H7 (cell line): ENCODE measurements around the gene COPZ2. TPM values are rescaled to one million over a fixed set of nuclear protein-coding genes. Genes with fewer than 3 reads are reported as not detected.
"Not testable (repeated sequence)": the region's sequence is repeated elsewhere in the genome, so short reads cannot be mapped to it uniquely, and the experiment has no call there.

Source experiments
- DNase-seq: peaks from one replicate; pipeline ENCODE4 v3.0.0; 2012
- H3K27me3 ChIP-seq: 2 replicates; pipeline ENCODE4 v1.6.0; 2011; ENCODE audit warnings: mild to moderate bottlenecking, low read length; ENCODE audit not compliant: control insufficient read depth, insufficient read depth
- H3K36me3 ChIP-seq: replicated peaks from 2 replicates; pipeline ENCODE4 v1.5.1; 2011; ENCODE audit warnings: low read length; ENCODE audit not compliant: control insufficient read depth, insufficient read depth
- H3K4me3 ChIP-seq: 2 replicates; pipeline ENCODE4 v1.5.1; 2011; ENCODE audit warnings: low read depth, mild to moderate bottlenecking, control low read depth, low read length, moderate library complexity; ENCODE audit not compliant: insufficient read depth
- total RNA-seq: library from RNA; depleted of rRNA; stranded (reverse); fragments of >200 nt; shearing (Covaris generic); gene quantifications from 2 replicates; pipeline ENCODE4 v1.2.3, GENCODE V29; 2014

The COPZ2 gene
- total RNA-seq, 1 experiment from 2014 or later, result not detected

DNA sequence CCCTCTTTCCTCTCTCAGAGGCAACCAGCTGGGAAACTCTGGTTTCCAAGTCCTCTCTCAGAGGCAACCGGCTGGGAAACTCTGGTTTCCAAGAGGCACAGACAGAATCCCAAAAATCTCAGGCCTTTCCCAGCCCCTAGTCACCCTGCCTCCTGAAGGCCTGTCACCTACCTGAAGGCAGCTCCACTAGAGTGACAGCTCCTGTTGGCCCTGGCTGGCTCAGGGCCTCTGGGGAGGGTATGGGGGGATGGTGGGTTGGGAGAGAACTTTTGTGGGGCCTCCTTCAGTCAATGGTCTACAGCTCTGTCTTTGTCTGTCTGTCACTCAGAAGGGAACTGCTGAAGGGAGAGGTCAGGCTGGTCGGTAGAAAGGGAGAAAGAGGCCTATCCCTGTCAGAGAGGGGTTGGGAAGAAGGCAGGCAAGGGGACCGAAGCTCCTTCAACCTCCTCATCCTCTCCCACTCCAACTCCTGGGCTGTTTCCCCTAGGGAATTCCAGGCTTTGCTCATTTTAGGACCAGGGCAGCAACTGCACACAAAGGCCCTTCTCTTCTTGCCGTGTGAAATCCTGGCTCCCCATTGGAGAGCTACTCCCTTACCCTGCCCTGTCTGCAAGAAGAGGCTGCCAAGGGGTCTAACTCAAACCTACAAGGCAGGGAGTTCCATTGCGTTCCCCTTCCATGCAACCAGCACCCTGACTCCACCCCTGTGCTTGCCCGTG is 23.6 kb downstream of the COPZ2 start:
- DNase-seq, result no peak
- Histone ChIP-seq H3K36me3 (no peaks in the 10 kb centered on the region), H3K4me3 (no peak overlapping the region), H3K27me3 (peaks cover 15% of the 10 kb centered on the region)

- DNase-seq, result no peak
- peaks cover 15% of the 10 kb centered on the region for H3K27me3 ChIP-seq
- H3K36me3 ChIP-seq, result no peaks in the 10 kb centered on the region
- peak overlapping the region; percentile 48; the same call in 1 of the 2 replicates for H3K4me3 ChIP-seq
Observed at GRCh38 chr17:48012654-48013053, 24.9 kb downstream of the COPZ2 start.

- DNase-seq, result peak; percentile 93
- H3K4me3 ChIP-seq, result peak overlapping the region; percentile 48
- H3K27me3 ChIP-seq, result peaks cover 15% of the 10 kb centered on the region
- no peaks in the 10 kb centered on the region for H3K36me3 ChIP-seq
Observed at GRCh38 chr17:48012151-48012520, 25.5 kb downstream of the COPZ2 start.

GRCh38 chr17:48011405-48012150 is 26.0 kb downstream of the COPZ2 start:
- H3K36me3 ChIP-seq, result no peaks in the 10 kb centered on the region
- peaks cover 15% of the 10 kb centered on the region for H3K27me3 ChIP-seq
- H3K4me3 ChIP-seq, result peak overlapping the region; percentile 48
- peak; percentile 80 for DNase-seq

GRCh38 chr17:48010193-48010592 is 27.4 kb downstream of the COPZ2 start:
- H3K36me3 ChIP-seq, result no peaks in the 10 kb centered on the region
- peaks cover 15% of the 10 kb centered on the region for H3K27me3 ChIP-seq
- no peak for DNase-seq
- no peak overlapping the region for H3K4me3 ChIP-seq

- H3K4me3 ChIP-seq, result no peak overlapping the region
- peaks cover 5% of the 10 kb centered on the region for H3K27me3 ChIP-seq
- no peak for DNase-seq
- no peaks in the 10 kb centered on the region for H3K36me3 ChIP-seq
Observed at GRCh38 chr17:48006936-48007709, 30.5 kb downstream of the COPZ2 start.

DNA sequence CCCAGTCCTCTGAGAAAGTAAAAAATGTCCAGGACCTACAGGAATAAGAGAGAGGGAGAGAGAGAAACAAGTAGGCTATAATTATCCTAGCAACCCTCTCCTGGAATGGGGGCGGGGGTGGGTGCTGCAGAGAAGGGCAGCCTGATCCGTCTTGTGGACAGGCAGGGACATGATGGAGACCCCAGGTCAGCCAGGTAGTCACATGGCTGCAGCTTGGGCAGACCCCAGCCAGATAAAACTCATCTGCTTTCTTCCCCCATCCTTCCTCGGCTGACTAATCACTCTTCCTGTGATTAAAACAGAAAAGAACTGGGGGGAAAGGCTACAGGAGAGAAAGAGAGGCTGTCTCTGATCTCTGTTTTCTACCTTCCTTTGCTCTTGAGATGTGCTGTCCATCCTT is 32.6 kb downstream of the COPZ2 start:
- H3K36me3 ChIP-seq, result no peaks in the 10 kb centered on the region
- no peak for DNase-seq

DNA sequence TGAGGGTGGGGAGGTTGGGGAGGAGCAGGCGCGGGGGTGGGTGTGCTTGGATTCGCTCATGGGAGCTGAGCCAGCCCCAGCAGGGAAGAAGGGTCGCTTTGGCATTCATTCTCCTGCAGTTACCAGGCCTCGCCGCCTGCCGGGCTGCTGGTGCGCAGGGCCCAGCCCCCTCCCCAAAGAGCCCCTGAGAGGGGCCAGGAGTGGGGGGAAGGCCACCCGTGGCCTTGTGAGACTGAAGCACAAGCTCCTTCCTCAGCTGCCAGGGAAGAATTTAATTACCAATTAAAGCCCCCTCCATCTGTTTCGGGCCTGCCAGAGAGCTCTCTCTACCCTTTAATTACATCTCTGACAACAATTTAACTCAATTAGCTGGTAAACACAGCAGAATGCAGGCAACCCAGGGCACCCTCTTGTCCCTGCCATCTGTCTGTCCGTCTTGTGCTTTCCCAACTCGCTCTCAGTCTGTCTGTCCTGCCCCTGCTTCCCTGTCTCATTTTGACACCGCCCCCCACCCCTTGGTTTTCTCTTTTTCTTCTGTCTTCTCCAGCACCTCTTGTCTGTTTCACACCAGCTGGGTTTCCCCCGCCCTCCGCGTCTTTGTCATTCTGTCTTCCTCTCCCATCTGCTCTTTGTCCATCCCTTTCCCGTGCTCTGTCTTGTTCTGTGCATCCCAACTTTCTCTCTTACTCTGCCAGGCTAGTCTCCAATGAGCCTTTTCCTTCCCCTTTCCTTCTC is 34.0 kb downstream of the COPZ2 start:
- peak; percentile 80 for DNase-seq
- Histone ChIP-seq H3K27me3 (no peaks in the 10 kb centered on the region), H3K4me3 (no peak overlapping the region), H3K36me3 (no peaks in the 10 kb centered on the region)

More for the DNA sequence above, 32.6 kb downstream of the COPZ2 start:
- no peaks in the 10 kb centered on the region for H3K27me3 ChIP-seq
- H3K4me3 ChIP-seq, result no peak overlapping the region

GRCh38 chr17:48002916-48003416 is 34.6 kb downstream of the COPZ2 start:
- no peak overlapping the region for H3K4me3 ChIP-seq
- no peaks in the 10 kb centered on the region for H3K36me3 ChIP-seq
- H3K27me3 ChIP-seq, result no peaks in the 10 kb centered on the region
- DNase-seq, result no peak

GRCh38 chr17:48002266-48002915 is 35.2 kb downstream of the COPZ2 start:
- H3K4me3 ChIP-seq, result peak overlapping the region; percentile 2; the same call in 1 of the 2 replicates
- DNase-seq, result peak; percentile 51

DNA sequence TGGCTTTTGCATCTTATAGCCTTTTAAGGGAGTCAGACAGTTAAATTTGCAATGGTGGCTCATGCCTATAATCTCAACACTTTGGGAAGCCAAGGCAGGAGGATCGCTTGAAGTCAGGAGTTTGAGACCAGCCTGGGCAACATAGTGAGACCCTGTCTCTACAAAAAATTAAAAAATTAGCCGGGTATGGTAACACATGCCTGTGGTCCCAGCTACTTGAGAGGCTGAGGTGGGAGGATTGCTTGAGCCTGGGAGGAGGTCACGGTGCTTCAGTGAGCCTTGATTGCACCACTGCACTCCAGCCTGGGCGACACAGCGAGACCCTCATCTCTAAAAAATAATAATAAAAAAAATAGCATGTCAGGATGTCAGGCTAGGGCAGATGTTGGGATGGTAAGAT is 35.9 kb downstream of the COPZ2 start:
- H3K36me3 ChIP-seq, DNase-seq, H3K27me3 ChIP-seq, H3K4me3 ChIP-seq: not testable (repeated sequence)

More at GRCh38 chr17:48002266-48002915, 35.2 kb downstream of the COPZ2 start:
- no peaks in the 10 kb centered on the region for H3K27me3 ChIP-seq
- H3K36me3 ChIP-seq, result no peaks in the 10 kb centered on the region

GRCh38 chr17:48001197-48001596 is 36.4 kb downstream of the COPZ2 start:
- Histone ChIP-seq H3K27me3 (no peaks in the 10 kb centered on the region), H3K36me3 (no peaks in the 10 kb centered on the region), H3K4me3 (no peak overlapping the region)
- no peak for DNase-seq

- no peaks in the 10 kb centered on the region for H3K27me3 ChIP-seq
- H3K36me3 ChIP-seq, result no peaks in the 10 kb centered on the region
- H3K4me3 ChIP-seq, result no peak overlapping the region
- DNase-seq, result peak; percentile 51
Observed at GRCh38 chr17:47999582-47999981, 38.0 kb downstream of the COPZ2 start.
